GM12865 (cell line): ENCODE measurements around the gene UBE2J2.

ENCODE experiments used
- DNase-seq: peaks from one replicate; pipeline ENCODE4 v3.0.0; 2010; ENCODE audit warnings: low read depth
- H3K4me3 ChIP-seq: 2 replicates; pipeline ENCODE4 v1.5.1; 2011; ENCODE audit warnings: mild to moderate bottlenecking, low read depth, low read length, control low read depth
- TF ChIP-seq, protein P1 (sequence below): IDR thresholded peaks from 2 replicates; pipeline ENCODE4 v1.5.1; 2011; ENCODE audit warnings: low read length, control low read depth, low read depth, inconsistent platforms; ENCODE audit not compliant: insufficient read depth; ENCODE audit errors: missing control alignments

The UBE2J2 gene

GRCh38 chr1:1270813-1271212, 2.8 kb downstream of the UBE2J2 start:
- DNase-seq, result no peak
- H3K4me3 ChIP-seq, result no peak overlapping the region
- TF ChIP-seq, protein P1, sequence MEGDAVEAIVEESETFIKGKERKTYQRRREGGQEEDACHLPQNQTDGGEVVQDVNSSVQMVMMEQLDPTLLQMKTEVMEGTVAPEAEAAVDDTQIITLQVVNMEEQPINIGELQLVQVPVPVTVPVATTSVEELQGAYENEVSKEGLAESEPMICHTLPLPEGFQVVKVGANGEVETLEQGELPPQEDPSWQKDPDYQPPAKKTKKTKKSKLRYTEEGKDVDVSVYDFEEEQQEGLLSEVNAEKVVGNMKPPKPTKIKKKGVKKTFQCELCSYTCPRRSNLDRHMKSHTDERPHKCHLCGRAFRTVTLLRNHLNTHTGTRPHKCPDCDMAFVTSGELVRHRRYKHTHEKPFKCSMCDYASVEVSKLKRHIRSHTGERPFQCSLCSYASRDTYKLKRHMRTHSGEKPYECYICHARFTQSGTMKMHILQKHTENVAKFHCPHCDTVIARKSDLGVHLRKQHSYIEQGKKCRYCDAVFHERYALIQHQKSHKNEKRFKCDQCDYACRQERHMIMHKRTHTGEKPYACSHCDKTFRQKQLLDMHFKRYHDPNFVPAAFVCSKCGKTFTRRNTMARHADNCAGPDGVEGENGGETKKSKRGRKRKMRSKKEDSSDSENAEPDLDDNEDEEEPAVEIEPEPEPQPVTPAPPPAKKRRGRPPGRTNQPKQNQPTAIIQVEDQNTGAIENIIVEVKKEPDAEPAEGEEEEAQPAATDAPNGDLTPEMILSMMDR, result no peak

DNA sequence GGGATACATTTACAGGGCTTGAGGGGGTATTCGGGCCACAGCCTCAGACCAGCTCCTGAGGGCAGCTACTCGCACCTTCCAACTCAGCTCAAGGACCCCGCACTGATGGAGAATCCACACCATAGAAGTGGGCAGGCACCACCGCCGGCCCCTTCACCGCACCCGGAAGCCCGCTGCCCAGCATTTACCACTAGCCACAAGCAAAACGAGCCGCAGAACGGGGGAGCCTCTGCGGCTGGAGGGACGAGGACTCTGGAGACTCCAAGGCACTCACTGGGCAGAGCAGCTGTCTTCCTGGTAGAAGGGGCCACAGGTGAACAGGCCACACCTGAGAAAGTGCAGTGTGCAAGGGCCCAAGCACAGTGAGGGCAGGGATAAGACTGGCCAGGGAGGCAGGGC, 5.4 kb downstream of the UBE2J2 start:
- no peak for DNase-seq
- TF ChIP-seq, protein P1, result no peak
- H3K4me3 ChIP-seq, result no peak overlapping the region

DNA sequence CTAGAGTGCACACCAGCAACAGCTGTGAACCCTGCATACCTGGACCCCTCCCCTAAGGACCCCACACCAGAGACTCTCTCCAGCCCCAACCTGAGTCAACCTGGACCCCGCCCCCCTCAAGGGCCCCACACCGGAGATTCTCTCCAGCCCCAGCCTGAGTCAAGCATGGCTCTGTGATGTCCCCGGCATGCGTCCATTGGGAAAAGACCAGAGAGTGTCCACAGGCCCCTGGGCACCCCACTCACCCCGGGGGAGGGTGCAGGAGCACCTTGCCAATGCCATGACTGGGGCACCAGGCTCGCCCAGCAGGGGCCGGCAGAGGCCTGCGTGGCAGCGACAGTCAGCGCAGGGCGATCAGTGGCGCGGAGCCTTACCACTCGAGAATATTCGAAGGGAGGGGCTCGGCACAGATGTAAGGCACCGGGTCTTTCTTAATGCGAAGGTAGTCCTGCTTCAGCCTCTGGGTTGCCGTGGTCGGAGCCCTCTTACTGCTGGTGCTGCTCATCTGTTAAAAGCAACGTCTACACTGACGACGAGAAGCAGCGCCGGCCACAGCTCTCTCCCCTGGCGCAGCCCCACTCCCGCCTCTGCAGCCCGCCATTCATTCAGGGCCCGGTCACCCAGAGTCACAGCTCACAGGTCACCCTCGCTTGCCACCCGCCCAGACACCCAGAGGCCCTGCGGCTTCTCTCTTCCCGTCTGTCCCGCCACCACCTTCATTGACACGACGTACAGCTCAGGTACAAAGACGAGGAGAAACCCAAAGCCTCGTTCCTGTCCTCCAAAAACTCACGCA, 6.0 kb downstream of the UBE2J2 start:
- TF ChIP-seq, protein P1, result no peak
- H3K4me3 ChIP-seq, result no peak overlapping the region

DNA sequence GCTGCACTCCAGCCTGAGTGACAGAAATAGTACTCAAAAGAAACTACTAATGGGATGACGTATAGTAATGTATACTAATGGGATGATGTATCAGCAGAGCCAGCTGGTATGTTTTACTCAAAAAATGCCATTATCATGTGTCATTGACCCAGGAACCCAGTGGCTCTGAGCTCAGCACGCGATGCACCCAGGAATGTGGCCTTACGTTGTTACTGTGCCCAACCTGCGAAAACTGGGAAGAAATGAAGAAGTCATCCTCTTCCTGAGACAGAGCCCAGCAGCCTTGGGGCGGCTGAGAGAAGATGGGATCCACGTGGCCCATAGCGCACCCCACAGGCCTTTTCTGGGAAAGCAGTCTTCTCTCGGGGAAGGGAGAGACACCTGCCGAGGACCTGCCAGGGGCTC, 8.8 kb downstream of the UBE2J2 start:
- no peak for DNase-seq
- TF ChIP-seq, protein P1, result no peak
- no peak overlapping the region for H3K4me3 ChIP-seq

More for the DNA sequence above, 6.0 kb downstream of the UBE2J2 start:
- DNase-seq, result no peak

GRCh38 chr1:1264026-1264425, 9.6 kb downstream of the UBE2J2 start:
- DNase-seq, result no peak
- H3K4me3 ChIP-seq, result no peak overlapping the region
- TF ChIP-seq, protein P1, result no peak

GRCh38 chr1:1262758-1263157, 10.9 kb downstream of the UBE2J2 start:
- H3K4me3 ChIP-seq, result no peak overlapping the region
- TF ChIP-seq, protein P1, result no peak
- DNase-seq, result no peak

GRCh38 chr1:1262071-1262470, 11.6 kb downstream of the UBE2J2 start:
- no peak overlapping the region for H3K4me3 ChIP-seq
- DNase-seq, result no peak
- TF ChIP-seq, protein P1, result no peak
